Panc1 (cell line): Measurements from ENCODE around the gene RAB26. TPM values are rescaled to one million over a fixed set of nuclear protein-coding genes. Genes with fewer than 3 reads are reported as not detected.

ENCODE experiments used
- ATAC-seq: fragments of 200-7000 bp; cut with Tn5 transposase; 2 replicates; pipeline ENCODE4 v1.9.1; 2020; ENCODE audit warnings: mild to moderate bottlenecking, moderate library complexity
- BruUV-seq: library from RNA; stranded (reverse); fragments of 400-500 nt; replicated peaks from 2 replicates; lab custom pipeline; 2021; lab: Mats Ljungman, UMichigan
- CTCF ChIA-PET: fragments of 300-600 bp; sonication (Branson Sonifier 250); formaldehyde crosslinking; loops from one replicate; lab custom pipeline; 2022; ENCODE audit warnings: antibody characterized with exemption; lab: Charles Lee
- POLR2A ChIA-PET: fragments of 300-600 bp; sonication (Branson Sonifier 250); formaldehyde crosslinking; loops from one replicate; lab custom pipeline; 2022; ENCODE audit warnings: antibody characterized with exemption; lab: Charles Lee
- DNase-seq: peaks from one replicate; pipeline ENCODE4 v3.0.0-alpha.2; 2010; ENCODE audit warnings: low read depth, low spot score
- H3K27ac ChIP-seq: 2 replicates; pipeline ENCODE4 v1.5.1; 2011; ENCODE audit warnings: mild to moderate bottlenecking, low read length, inconsistent platforms
- H3K27me3 ChIP-seq: fragments of 200-500 bp; sonication (Bioruptor generic); 2 replicates; pipeline ENCODE4 v1.6.0; 2014; ENCODE audit warnings: low read length, inconsistent platforms; ENCODE audit not compliant: control insufficient read depth, insufficient read depth
- H3K36me3 ChIP-seq: fragments of 200-500 bp; sonication (Bioruptor generic); 2 replicates; pipeline ENCODE4 v1.5.1; 2014; ENCODE audit warnings: inconsistent platforms, mild to moderate bottlenecking, low read length, moderate library complexity; ENCODE audit not compliant: control insufficient read depth, insufficient read depth
- H3K4me1 ChIP-seq: 2 replicates; pipeline ENCODE4 v1.5.1; 2011; ENCODE audit warnings: inconsistent platforms, mild to moderate bottlenecking, low read length, moderate library complexity; ENCODE audit not compliant: control insufficient read depth, insufficient read depth
- H3K4me3 ChIP-seq, 2 experiments: 2 replicates each; pipeline ENCODE4 v1.5.1; 2011 to 2012; ENCODE audit warnings: low read depth in 2 of 2, low read length in 2 of 2, mild to moderate bottlenecking in 2 of 2, inconsistent platforms in 1 of 2, moderate library complexity in 1 of 2
- H3K9me3 ChIP-seq: fragments of 200-500 bp; sonication (Bioruptor generic); 2 replicates; pipeline ENCODE4 v1.5.1; 2014; ENCODE audit warnings: low read depth, mild to moderate bottlenecking, inconsistent platforms, low read length, moderate library complexity; ENCODE audit not compliant: control insufficient read depth, insufficient read depth
- POLR2AphosphoS5 ChIP-seq: IDR thresholded peaks from 2 replicates; pipeline ENCODE4 v1.6.1; 2012; ENCODE audit warnings: mild to moderate bottlenecking, low read depth, low read length, moderate library complexity
- SIN3A ChIP-seq: IDR thresholded peaks from 2 replicates; pipeline ENCODE4 v1.6.1; 2012; ENCODE audit warnings: low read depth, mild to moderate bottlenecking, low read length, moderate library complexity, borderline replicate concordance; ENCODE audit not compliant: insufficient read depth
- TCF7L2 ChIP-seq: IDR thresholded peaks from 2 replicates; pipeline ENCODE4 v1.6.1; 2011; ENCODE audit warnings: mild to moderate bottlenecking, low read depth, low read length, inconsistent platforms
- in situ Hi-C: cut with HindIII; loops from 2 replicates; pipeline ENCODE4 v1.10.0; 2016; ENCODE audit warnings: low sequenced_read_pairs, low pct_unique_long_range_greater_than_20kb
- intact Hi-C: fragments of 100-400 bp; cut with micrococcal nuclease; formaldehyde crosslinking; loops from one replicate; pipeline ENCODE4 v1.10.0; 2022; ENCODE audit not compliant: unreplicated experiment
- total RNA-seq: library from RNA; stranded (reverse); gene quantifications from one replicate; pipeline ENCODE4 v1.2.1, GENCODE V29; 2021; ENCODE audit not compliant: unreplicated experiment
- TF ChIP-seq, protein P1 (sequence below), 2 experiments: IDR thresholded peaks; 2 replicates each; pipeline ENCODE4 v1.6.1; 2011 to 2012; ENCODE audit warnings: low read depth in 2 of 2, control low read depth in 1 of 2, low read length in 1 of 2, mild to moderate bottlenecking in 1 of 2, moderate library complexity in 1 of 2; ENCODE audit not compliant: insufficient read depth in 1 of 2
- TF ChIP-seq, protein P2 (sequence below): fragments of 450-650 bp; IDR thresholded peaks from 2 replicates; pipeline ENCODE4 v1.5.1; 2017; ENCODE audit warnings: mild to moderate bottlenecking

The RAB26 gene
- total RNA-seq, 1 experiment from 2014 or later, result 92.2 TPM

DNA sequence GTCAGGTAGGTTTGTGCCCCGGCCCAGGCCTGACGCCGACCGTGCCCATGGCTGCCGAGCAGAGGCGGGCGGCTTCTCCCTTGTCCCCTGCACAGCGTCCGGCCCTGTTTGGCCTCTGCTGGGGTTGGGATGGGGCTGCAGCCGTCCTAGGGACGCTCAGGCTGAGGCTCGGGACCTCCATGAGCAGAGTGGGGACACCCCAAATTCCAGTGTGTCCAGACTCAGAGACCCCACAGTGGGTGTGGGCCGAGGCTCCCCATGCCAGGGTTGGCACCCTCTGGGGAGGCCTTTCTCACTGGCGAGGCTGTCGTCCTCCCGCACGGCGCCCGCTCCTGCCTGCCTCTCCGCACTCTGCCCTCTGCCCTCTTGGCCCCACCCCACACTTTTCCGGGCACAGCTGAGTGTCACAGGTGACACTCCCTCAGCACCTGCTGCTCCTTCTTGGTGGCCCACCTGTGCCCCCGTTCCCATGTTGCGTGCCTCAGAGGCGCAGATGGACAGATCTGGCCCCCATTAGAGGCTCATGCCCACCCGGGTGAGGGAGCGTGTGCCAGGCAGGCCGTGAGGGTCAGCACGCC, 23.3 kb downstream of the RAB26 start:
- Histone ChIP-seq H3K9me3 (no peaks in the 10 kb centered on the region), H3K36me3 (peaks cover 3% of the 10 kb centered on the region; the same call in 1 of the 2 replicates), H3K27ac (no peak overlapping the region), H3K4me3 (no peak overlapping the region), H3K27me3 (no peaks in the 10 kb centered on the region), H3K4me1 (no peaks in the 10 kb centered on the region)
- CTCF ChIA-PET, result no interaction called here
- intact Hi-C loops (no loop called here), in situ Hi-C loops (no loop called here)
- TF ChIP-seq, protein P1, sequence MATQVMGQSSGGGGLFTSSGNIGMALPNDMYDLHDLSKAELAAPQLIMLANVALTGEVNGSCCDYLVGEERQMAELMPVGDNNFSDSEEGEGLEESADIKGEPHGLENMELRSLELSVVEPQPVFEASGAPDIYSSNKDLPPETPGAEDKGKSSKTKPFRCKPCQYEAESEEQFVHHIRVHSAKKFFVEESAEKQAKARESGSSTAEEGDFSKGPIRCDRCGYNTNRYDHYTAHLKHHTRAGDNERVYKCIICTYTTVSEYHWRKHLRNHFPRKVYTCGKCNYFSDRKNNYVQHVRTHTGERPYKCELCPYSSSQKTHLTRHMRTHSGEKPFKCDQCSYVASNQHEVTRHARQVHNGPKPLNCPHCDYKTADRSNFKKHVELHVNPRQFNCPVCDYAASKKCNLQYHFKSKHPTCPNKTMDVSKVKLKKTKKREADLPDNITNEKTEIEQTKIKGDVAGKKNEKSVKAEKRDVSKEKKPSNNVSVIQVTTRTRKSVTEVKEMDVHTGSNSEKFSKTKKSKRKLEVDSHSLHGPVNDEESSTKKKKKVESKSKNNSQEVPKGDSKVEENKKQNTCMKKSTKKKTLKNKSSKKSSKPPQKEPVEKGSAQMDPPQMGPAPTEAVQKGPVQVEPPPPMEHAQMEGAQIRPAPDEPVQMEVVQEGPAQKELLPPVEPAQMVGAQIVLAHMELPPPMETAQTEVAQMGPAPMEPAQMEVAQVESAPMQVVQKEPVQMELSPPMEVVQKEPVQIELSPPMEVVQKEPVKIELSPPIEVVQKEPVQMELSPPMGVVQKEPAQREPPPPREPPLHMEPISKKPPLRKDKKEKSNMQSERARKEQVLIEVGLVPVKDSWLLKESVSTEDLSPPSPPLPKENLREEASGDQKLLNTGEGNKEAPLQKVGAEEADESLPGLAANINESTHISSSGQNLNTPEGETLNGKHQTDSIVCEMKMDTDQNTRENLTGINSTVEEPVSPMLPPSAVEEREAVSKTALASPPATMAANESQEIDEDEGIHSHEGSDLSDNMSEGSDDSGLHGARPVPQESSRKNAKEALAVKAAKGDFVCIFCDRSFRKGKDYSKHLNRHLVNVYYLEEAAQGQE (IDR thresholded peaks at IDR 0.05; ENCODE audit: insufficient read depth in 1 of 2, low read depth in 2 of 2, low read length in 1 of 2), result no peak
- TF ChIP-seq POLR2AphosphoS5 (no peak), TCF7L2 (no peak)
- no peak for DNase-seq
- POLR2A ChIA-PET, result no interaction called here
- ATAC-seq, result no peak
- no TSS peak for BruUV-seq

DNA sequence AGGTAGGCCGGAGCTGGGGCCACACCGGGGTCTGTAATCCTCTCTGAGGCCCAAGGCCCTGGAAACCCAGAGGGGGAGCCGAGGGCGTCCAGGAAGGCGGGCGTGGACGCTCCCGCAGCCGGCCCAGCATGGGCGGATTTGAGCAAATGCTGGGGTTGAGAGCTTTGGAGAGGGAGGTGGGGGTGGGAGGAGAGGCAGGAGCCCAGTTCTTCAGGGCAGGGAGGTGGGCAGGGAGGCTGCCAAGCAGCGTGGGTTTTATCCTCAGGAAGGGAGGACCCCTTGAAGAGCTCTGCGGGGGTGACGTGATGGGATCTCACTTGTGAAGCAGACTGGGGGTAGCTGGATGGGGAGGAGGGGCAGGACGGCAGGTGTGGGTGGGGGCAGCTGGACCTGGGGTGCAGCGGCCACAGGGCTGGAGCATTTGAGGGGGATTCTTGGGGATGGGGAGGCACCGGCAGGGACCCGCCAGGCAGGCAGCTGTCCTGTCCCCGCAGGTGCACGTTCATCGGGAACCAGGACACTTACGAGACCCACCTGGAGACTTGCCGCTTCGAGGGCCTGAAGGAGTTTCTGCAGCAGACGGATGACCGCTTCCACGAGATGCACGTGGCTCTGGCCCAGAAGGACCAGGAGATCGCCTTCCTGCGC, 24.4 kb downstream of the RAB26 start:
- Histone ChIP-seq H3K9me3 (no peaks in the 10 kb centered on the region), H3K36me3 (0 out of 2 replicates have a peak, but pooled peaks cover 2% of the 10 kb centered on the region), H3K27ac (no peak overlapping the region), H3K27me3 (no peaks in the 10 kb centered on the region), H3K4me3 (no peak overlapping the region), H3K4me1 (no peaks in the 10 kb centered on the region)
- TF ChIP-seq POLR2AphosphoS5, result no peak
- no peak for TF ChIP-seq TCF7L2
- TF ChIP-seq SIN3A, result no peak
- TF ChIP-seq, protein P1 (IDR thresholded peaks at IDR 0.05; ENCODE audit: insufficient read depth in 1 of 2, low read depth in 2 of 2, low read length in 1 of 2), result no peak
- TF ChIP-seq, protein P2, sequence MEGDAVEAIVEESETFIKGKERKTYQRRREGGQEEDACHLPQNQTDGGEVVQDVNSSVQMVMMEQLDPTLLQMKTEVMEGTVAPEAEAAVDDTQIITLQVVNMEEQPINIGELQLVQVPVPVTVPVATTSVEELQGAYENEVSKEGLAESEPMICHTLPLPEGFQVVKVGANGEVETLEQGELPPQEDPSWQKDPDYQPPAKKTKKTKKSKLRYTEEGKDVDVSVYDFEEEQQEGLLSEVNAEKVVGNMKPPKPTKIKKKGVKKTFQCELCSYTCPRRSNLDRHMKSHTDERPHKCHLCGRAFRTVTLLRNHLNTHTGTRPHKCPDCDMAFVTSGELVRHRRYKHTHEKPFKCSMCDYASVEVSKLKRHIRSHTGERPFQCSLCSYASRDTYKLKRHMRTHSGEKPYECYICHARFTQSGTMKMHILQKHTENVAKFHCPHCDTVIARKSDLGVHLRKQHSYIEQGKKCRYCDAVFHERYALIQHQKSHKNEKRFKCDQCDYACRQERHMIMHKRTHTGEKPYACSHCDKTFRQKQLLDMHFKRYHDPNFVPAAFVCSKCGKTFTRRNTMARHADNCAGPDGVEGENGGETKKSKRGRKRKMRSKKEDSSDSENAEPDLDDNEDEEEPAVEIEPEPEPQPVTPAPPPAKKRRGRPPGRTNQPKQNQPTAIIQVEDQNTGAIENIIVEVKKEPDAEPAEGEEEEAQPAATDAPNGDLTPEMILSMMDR, result no peak
- no peak for ATAC-seq
- no peak for DNase-seq
- intact Hi-C loops, result no loop called here
- CTCF ChIA-PET, result interaction anchor here (1.0 kb wide), 1 partner anchor 22 kb away, joined by 3 read pairs; no protein-coding TSS in a partner anchor
- no TSS peak for BruUV-seq
- POLR2A ChIA-PET, result no interaction called here
- in situ Hi-C loops, result no loop called here
